Measurements from ENCODE around the gene IL4R.
A peak's percentile ranks its signal among the peaks of the same experiment; 100 is the strongest.

DNA sequence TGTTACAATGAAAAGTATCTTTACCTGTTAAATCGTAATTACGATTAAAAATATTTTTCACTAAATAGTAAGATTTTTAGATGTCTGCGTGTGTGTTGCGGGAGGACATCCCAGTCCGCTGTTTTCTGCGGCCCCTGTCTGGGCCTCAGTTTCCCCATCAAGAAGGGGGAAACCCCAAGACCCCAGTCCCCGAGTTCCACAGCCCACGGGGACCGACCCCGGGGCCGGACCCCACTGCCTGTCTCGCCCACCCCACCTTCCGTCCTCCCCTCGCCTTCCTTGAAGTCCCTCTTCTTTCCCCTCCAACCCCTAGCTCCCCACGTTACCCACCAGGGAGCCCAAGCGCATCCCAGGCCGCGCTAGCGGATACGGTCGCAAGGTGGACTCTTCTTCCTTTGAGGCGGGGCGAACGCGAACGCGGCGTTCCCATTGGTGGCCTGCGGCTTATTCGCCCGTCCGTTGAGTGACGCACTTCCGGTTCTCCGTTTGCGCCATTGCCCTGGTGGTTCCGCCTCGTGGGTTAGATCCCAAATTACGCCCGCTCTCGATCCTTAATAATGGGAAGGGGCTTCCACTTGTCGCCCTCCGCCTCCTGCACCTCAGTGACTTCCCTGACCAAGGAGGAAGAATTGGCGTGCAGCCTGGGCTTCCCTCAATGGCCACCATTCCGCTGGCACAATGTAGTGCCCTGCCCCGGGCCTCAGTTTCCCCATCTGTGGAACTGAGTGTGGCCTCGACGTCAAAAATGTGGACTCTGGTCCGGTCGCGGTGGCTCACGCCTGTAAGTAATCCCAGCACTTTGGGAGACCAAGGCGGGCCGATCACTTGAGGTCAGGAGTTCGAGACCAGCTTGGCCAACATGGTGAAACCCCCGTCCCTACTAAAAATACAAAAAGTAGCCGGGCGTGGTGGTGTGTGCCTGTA is 45.1 kb upstream of the IL4R start, which contains the start of gene NSMCE1:
- TF ChIP-seq, protein P1, sequence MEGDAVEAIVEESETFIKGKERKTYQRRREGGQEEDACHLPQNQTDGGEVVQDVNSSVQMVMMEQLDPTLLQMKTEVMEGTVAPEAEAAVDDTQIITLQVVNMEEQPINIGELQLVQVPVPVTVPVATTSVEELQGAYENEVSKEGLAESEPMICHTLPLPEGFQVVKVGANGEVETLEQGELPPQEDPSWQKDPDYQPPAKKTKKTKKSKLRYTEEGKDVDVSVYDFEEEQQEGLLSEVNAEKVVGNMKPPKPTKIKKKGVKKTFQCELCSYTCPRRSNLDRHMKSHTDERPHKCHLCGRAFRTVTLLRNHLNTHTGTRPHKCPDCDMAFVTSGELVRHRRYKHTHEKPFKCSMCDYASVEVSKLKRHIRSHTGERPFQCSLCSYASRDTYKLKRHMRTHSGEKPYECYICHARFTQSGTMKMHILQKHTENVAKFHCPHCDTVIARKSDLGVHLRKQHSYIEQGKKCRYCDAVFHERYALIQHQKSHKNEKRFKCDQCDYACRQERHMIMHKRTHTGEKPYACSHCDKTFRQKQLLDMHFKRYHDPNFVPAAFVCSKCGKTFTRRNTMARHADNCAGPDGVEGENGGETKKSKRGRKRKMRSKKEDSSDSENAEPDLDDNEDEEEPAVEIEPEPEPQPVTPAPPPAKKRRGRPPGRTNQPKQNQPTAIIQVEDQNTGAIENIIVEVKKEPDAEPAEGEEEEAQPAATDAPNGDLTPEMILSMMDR (IDR thresholded peaks at IDR 0.05; ENCODE audit: low read depth, low read length, poor library complexity, severe bottlenecking) = peak; percentile 10
- TF ChIP-seq EZH2phosphoT487 (IDR thresholded peaks at IDR 0.05; ENCODE audit: borderline replicate concordance, low read length) = no peak

Measured in DOHH2 (cell line).